ENCODE measurements around the gene SUV39H2.

Gene SUV39H2

DNA sequence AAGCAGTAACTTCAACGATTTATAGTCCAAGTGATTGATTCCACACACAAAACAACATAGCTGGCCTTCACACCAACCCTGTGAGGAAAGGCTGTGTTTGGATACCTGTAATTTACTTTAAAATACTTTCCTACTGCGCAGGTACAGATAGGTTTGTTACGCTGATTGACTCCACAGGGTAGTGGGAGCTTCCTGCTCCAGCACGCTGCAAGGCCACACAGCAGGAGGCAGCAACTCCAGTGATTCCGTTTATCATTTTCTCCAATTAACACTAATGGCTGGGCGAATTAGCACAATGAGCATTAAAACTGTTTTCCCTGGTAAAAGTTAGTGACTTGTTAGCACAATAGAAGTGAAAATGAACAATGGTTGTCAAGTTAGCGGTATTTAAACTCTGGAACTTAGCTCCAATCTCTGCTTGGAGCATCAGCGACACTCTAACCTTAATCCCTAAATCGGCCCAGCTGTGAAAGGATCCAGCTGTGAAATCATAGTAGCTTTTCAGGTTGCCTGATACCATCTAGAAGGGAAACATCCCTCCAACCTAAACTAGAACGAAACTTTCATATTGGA is 74.3 kb downstream of the SUV39H2 start:
- FAIRE-seq (peak; percentile 68), DNase-seq (ENCODE audit: insufficient read length, low spot score) (no peak)
- TF ChIP-seq SPI1 (IDR thresholded peaks at IDR 0.05; ENCODE audit: low read depth, low read length) (no peak), PAX5 (IDR thresholded peaks at IDR 0.05; ENCODE audit: insufficient read depth, low read length, severe bottlenecking) (no peak), POLR2A (IDR thresholded peaks at IDR 0.05; ENCODE audit: low read depth, low read length) (no peak), POLR2AphosphoS5 (IDR thresholded peaks at IDR 0.05; ENCODE audit: low read depth, low read length) (no peak), POU2F2 (IDR thresholded peaks at IDR 0.05; ENCODE audit: low read depth, low read length) (no peak), TAF1 (IDR thresholded peaks at IDR 0.05; ENCODE audit: low read depth, low read length) (no peak)

DNA sequence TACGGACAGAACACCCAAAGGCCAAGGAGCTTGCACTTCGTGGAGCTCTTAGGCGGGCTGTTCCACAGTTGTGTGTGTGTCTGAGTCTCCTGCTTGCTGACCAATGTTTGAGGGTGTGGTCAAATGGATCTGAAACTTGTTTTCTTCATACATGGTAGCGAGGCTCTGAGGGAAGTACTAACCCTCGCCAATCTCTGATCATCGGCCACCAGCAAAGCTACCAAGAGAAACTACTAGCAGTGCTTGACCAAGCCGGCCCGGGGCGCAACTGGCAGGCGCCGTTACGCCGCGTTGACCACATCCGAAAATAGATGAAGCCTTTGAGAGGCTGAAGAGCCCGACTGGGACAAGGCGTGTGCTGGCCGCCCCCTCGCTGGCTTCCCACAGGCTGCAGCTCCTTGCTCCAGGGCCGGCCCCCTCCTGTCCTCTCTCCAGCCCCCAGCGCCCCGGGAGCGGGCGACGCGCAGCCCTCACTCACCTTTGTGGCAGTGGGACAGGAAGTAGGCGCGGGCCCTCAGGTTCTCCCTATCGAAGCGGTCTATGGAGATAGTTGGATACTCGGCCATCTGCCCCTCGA is 74.8 kb downstream of the SUV39H2 start:
- TF ChIP-seq TAF1 (IDR thresholded peaks at IDR 0.05; ENCODE audit: low read depth, low read length), result peak; percentile 50; the same call in 1 of the 2 replicates
- TF ChIP-seq POLR2AphosphoS5 (IDR thresholded peaks at IDR 0.05; ENCODE audit: low read depth, low read length), result peak; percentile 65
- TF ChIP-seq PAX5 (IDR thresholded peaks at IDR 0.05; ENCODE audit: insufficient read depth, low read length, severe bottlenecking), result peak; percentile 50
- no peak for TF ChIP-seq SPI1 (IDR thresholded peaks at IDR 0.05; ENCODE audit: low read depth, low read length)
- DNase-seq (ENCODE audit: insufficient read length, low spot score) (peak; percentile 17), FAIRE-seq (no peak)
